ENCODE data around the gene NT5M.

DNA sequence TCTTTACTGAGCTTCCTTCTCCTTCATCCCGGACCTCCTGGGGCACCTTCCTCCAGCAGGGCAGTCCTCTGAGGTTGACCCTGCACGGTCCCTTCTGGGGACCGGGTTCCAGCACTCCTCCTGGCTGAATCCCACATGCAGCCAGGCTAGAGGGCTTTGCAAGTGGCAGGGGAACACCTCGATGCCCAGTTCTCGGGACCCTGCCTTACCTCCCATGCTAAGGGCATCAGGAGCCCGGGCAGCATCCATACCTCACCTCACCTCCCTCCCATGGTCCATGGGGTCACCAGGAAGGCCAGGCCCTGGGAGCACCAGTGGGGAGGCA lies 81.1 kb downstream of the NT5M start:
- TF ChIP-seq CTCF (IDR thresholded peaks at IDR 0.05) (no peak), POLR2AphosphoS5 (IDR thresholded peaks at IDR 0.05) (no peak), POLR2A (IDR thresholded peaks at IDR 0.05) (no peak)

All from transverse colon (tissue), 4 donors.